GM19467 (cell line): ENCODE results near the gene AOAH.

Experiments
- ATAC-seq: cut with Tn5 transposase; IDR thresholded peaks from one replicate; pipeline ENCODE4 v1.9.1; 2021; ENCODE audit warnings: mild to moderate bottlenecking, moderate library complexity; ENCODE audit not compliant: unreplicated experiment

Gene AOAH

GRCh38 chr7:36602934-36603887 lies 121.1 kb downstream of the AOAH start:
- no peak for ATAC-seq

GRCh38 chr7:36602511-36602910 lies 121.8 kb downstream of the AOAH start:
- ATAC-seq, result no peak

- ATAC-seq, result no peak
Observed at GRCh38 chr7:36601601-36602000, 122.7 kb downstream of the AOAH start.

GRCh38 chr7:36600869-36601530 lies 123.3 kb downstream of the AOAH start:
- ATAC-seq, result no peak

GRCh38 chr7:36600314-36600682 lies 124.0 kb downstream of the AOAH start:
- ATAC-seq, result no peak

DNA sequence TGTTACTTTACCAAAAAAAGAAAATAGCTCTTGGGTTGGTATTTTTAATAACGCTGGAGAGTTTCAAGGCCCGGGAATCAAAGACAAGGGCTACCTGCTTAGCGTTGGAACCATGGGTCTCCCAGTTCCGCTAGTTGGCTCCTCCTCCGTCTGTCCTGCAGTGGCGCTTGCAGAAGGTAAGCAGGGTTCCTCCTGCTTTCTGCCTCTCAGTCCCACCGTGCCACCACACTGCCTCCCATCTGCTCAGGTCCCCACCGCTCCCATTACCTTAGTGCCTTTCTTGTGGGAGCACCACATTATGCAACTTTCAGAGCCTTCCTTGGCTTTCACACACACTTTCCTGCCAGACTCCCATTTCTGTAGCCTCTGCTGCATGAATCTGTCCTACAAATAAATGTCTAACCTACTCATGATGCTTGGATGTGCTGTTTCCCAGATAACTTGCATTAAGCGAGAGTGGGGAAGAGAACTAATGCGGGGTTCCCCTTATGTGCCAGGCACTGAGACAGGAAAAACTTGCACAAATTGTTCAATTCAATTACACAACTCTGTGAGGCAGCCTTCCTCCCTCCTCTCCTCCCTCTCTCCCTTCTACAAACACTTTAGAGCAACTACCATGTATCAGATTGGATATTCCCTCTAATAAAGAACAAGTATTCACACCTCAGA lies 124.5 kb downstream of the AOAH start:
- no peak for ATAC-seq

GRCh38 chr7:36598054-36598674 lies 126.1 kb downstream of the AOAH start:
- ATAC-seq, result no peak

GRCh38 chr7:36597090-36597773 lies 127.1 kb downstream of the AOAH start:
- no peak for ATAC-seq

- ATAC-seq, result no peak
Observed at GRCh38 chr7:36594445-36594844, 129.8 kb downstream of the AOAH start.

GRCh38 chr7:36591636-36592035 lies 132.7 kb downstream of the AOAH start:
- ATAC-seq, result no peak

GRCh38 chr7:36589391-36589790 lies 134.9 kb downstream of the AOAH start:
- no peak for ATAC-seq

GRCh38 chr7:36583318-36583717 lies 141.0 kb downstream of the AOAH start:
- no peak for ATAC-seq

GRCh38 chr7:36575832-36576231 lies 148.5 kb downstream of the AOAH start:
- ATAC-seq, result no peak

GRCh38 chr7:36573066-36573465 lies 151.2 kb downstream of the AOAH start:
- ATAC-seq, result no peak

GRCh38 chr7:36571190-36571560 lies 153.1 kb downstream of the AOAH start:
- no peak for ATAC-seq

DNA sequence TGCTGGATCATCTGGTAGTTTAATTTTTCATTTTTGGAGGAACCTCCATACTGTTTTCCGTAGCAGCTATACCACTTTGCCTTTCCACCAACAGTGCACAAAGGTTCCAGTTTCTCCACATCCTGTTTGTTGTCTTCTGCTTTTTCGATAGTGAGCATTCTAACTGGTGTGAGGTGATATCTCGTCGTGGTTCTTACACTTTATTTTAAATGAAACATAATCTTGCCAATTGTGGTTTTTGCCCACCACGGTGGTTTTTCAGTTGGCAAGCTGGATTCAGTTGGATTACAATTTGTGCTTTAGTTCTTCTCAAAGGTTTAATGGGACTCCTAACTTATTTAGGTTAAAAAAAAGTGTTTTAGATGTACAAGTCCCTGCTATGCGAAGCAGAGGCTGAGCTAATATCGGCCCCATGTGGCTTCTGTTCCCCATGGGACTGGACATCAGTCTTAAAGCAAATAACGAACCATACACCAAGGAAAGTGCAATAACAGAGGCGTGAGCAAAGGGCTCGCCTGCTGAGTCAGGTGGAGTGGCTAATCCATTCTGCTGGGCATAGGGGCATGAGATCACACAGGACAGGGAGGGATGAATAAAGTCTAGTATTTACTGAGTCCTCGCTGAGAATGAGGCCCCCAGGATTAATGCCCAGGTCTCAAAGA lies 153.6 kb downstream of the AOAH start:
- no peak for ATAC-seq

- no peak for ATAC-seq
Observed at GRCh38 chr7:36568452-36568849, 155.8 kb downstream of the AOAH start.

DNA sequence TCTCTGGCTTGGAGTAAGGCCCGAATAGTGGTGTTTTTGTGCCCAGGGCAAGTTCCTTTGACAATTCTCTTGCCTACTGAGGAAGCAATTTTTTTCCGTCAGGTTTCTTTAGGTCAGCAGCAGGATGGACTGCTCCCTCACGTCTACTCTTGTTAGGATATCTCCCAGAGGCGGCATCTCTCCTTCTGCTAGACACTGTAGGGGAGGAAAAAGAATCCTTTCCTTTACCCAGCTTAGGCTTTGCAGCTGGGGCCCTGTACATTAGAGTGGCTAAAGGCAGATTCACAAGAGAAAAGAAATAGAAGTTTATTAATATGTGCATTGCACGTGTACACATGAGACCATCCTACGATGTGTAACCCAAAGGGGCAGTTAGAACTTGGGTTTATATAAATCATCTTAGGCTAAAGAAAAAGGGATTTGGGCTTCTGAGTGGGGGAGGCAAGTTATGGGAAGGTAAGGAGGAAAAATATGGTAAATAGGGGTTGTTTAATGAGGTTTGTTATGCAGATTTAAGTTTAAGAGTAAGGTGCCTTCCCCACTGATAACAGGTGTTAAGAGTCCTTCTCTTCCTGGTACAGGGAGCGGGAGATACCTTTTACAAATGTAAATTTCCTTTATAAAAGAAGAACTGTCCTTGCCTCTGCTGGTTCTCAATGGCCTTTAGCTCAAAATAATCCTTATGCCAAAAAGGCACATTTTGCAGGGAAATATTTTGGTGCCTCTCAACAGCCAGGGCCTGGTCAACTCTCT lies 156.4 kb downstream of the AOAH start:
- no peak for ATAC-seq

DNA sequence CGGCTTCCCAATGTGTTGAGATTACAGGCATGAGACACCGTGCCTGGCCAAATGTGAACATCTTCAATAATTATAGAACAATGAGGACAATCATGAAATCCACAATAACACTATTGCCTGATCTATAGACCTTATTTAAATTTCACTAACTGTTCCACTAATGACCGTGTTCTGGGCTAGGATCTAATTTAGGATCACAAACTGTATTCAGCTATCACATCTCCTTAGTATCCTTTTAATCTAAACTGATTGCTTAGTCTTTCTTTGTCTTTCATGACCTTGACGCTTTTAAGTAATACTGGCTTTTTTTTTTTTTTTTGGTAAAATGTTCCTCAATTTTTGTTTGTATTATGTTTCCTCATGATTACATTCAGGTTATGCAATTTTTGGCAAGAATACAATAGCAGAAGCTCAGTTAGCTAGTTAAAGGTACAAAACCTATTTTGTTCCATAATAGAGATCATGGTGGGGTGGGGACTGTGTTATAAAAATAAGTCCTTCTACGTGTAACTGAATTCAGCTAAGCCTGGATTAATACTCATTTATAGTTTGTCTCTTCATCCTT lies 158.4 kb downstream of the AOAH start:
- no peak for ATAC-seq
